ENCODE results near the gene RBM15. TPM values are rescaled to one million over a fixed set of nuclear protein-coding genes. Genes with fewer than 3 reads are reported as not detected.

RBM15 gene
- total and polyA plus RNA-seq, 2 of the 13 experiments (the other 11 are each of a cell fraction or from before 2014, with no cell fraction given) = 13.5 to 36.4 TPM

DNA sequence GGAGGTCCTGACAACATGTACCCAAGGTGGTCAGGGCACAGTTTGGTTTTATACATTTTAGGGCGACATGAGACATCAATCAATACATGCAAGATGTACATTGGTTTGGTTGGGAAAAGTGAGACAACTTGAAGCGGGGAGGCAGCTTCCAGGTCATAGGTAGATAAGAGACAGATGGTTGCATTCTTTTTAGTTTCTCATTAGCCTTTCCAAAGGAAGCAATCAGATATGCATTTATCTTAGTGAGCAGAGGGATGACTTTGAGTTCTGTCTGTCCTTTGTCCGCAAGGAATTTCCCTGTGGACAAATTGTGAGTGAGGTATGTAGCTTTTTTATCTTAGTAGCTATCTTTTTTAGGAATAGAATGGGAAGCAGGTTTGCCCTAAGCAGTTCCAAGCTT is 10.5 kb upstream of the RBM15 start:
- Histone ChIP-seq H3K9me3 (ENCODE audit: low read length) (no peaks in the 10 kb centered on the region), H3K4me3 (replicated peaks in 1 of 3; ENCODE audit: insufficient read depth in 1 of 3, low read depth in 2 of 3, low read length in 3 of 3) (no peak overlapping the region), H3K4me1 (ENCODE audit: insufficient read depth, low read length) (peaks cover 40% of the 10 kb centered on the region), H2AFZ (ENCODE audit: low read length) (no peak overlapping the region), H3K4me2 (ENCODE audit: low read depth, low read length) (no peak overlapping the region), H4K20me1 (ENCODE audit: insufficient read depth, low read length) (no peaks in the 10 kb centered on the region), H3K9ac (ENCODE audit: insufficient read depth, low read depth, low read length) (no peak overlapping the region), H3K27me3 (ENCODE audit: control insufficient read depth in 1 of 2, insufficient read depth in 2 of 2, low read length in 2 of 2) (no peaks in the 10 kb centered on the region), H3K36me3 (replicated peaks in 1 of 2; ENCODE audit: control insufficient read depth in 1 of 2, insufficient read depth in 2 of 2, low read length in 2 of 2) (no peaks in the 10 kb centered on the region), H3K27ac (ENCODE audit: extremely low read length, insufficient read depth, low read length) (no peak overlapping the region), H3K79me2 (ENCODE audit: insufficient read depth, low read length) (no peaks in the 10 kb centered on the region)
- no peak for ATAC-seq
- POLR2A ChIA-PET = no interaction called here
- CTCF ChIA-PET (ENCODE audit: low intra/inter-chr PET ratio, low total read pairs) = no interaction called here
- FAIRE-seq = no peak
- in situ Hi-C loops (cut with HindIII; ENCODE audit: extremely low pct_ligation_motif_present, low pct_unique_long_range_greater_than_20kb) = no loop called here
- intact Hi-C loops (cut with micrococcal nuclease; ENCODE audit: unreplicated experiment) = no loop called here
- BruUV-seq (replicated peaks) = no TSS peak
- WGBS (ENCODE audit: low lambda C conversion rate) = 76% methylated on average over 3 of the region's 3 CpGs
- TF ChIP-seq YY1 (IDR thresholded peaks at IDR 0.05; ENCODE audit: insufficient read depth, insufficient replicate concordance, low read depth, low read length) (no peak), PRPF4 (IDR thresholded peaks at IDR 0.05; ENCODE audit: low read depth, low read length, poor library complexity, severe bottlenecking) (no peak), DMAP1 (CRISPR knock-in tag; IDR thresholded peaks at IDR 0.05) (no peak), ZNF790 (CRISPR knock-in tag; IDR thresholded peaks at IDR 0.05; ENCODE audit: borderline replicate concordance) (no peak), TEAD3 (CRISPR knock-in tag; optimal IDR thresholded peaks at IDR 0.05; ENCODE audit: borderline replicate concordance) (no peak), ZNF331 (CRISPR knock-in tag; IDR thresholded peaks at IDR 0.05) (no peak), ZNF124 (CRISPR knock-in tag; IDR thresholded peaks at IDR 0.05) (no peak), SPEN (CRISPR knock-in tag; IDR thresholded peaks at IDR 0.05; ENCODE audit: low read depth) (no peak), KLF9 (CRISPR knock-in tag; IDR thresholded peaks at IDR 0.05; ENCODE audit: low read depth) (no peak), NFE2L2 (IDR thresholded peaks at IDR 0.05; ENCODE audit: low read length) (no peak), FOXK2 (IDR thresholded peaks at IDR 0.05) (no peak), AHR (CRISPR knock-in tag; IDR thresholded peaks at IDR 0.05) (no peak), HOXA9 (CRISPR knock-in tag; IDR thresholded peaks at IDR 0.05; ENCODE audit: borderline replicate concordance) (no peak), RAD51 (IDR thresholded peaks at IDR 0.05; ENCODE audit: borderline replicate concordance) (no peak)
- TF ChIP-seq, protein P1, sequence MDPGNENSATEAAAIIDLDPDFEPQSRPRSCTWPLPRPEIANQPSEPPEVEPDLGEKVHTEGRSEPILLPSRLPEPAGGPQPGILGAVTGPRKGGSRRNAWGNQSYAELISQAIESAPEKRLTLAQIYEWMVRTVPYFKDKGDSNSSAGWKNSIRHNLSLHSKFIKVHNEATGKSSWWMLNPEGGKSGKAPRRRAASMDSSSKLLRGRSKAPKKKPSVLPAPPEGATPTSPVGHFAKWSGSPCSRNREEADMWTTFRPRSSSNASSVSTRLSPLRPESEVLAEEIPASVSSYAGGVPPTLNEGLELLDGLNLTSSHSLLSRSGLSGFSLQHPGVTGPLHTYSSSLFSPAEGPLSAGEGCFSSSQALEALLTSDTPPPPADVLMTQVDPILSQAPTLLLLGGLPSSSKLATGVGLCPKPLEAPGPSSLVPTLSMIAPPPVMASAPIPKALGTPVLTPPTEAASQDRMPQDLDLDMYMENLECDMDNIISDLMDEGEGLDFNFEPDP (CRISPR knock-in tag; conservative IDR thresholded peaks at IDR 0.05) = no peak
- TF ChIP-seq, protein P2, sequence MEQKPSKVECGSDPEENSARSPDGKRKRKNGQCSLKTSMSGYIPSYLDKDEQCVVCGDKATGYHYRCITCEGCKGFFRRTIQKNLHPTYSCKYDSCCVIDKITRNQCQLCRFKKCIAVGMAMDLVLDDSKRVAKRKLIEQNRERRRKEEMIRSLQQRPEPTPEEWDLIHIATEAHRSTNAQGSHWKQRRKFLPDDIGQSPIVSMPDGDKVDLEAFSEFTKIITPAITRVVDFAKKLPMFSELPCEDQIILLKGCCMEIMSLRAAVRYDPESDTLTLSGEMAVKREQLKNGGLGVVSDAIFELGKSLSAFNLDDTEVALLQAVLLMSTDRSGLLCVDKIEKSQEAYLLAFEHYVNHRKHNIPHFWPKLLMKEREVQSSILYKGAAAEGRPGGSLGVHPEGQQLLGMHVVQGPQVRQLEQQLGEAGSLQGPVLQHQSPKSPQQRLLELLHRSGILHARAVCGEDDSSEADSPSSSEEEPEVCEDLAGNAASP (CRISPR knock-in tag; IDR thresholded peaks at IDR 0.05; ENCODE audit: borderline replicate concordance) = no peak
- no peak for DNase-seq (ENCODE audit: low spot score)

All from HepG2 (cell line).